Skeletal muscle tissue (tissue), 4 donors: ENCODE measurements around the gene CASP12. TPM values are rescaled to one million over a fixed set of nuclear protein-coding genes. Genes with fewer than 3 reads are reported as not detected.
"Not testable (repeated sequence)": the region's sequence is repeated elsewhere in the genome, so short reads cannot be mapped to it uniquely, and the experiment has no call there.

ENCODE experiments used
- H3K27ac ChIP-seq: one replicate; pipeline ENCODE4 v1.7.0; 2013; ENCODE audit warnings: mild to moderate bottlenecking, low read depth, low read length, inconsistent platforms
- H3K27me3 ChIP-seq, 3 donors: one replicate each; pipeline ENCODE4 v1.7.0; 2013; ENCODE audit warnings: low read length in 3 of 3; ENCODE audit not compliant: control insufficient read depth in 3 of 3, insufficient read depth in 3 of 3
- H3K36me3 ChIP-seq, 3 donors: one replicate each; pipeline ENCODE4 v1.7.0; 2013; ENCODE audit warnings: low read length in 3 of 3; ENCODE audit not compliant: control insufficient read depth in 3 of 3, insufficient read depth in 3 of 3
- H3K4me1 ChIP-seq, 3 donors: one replicate each; pipeline ENCODE4 v1.7.0; 2013; ENCODE audit warnings: low read length in 3 of 3, mild to moderate bottlenecking in 3 of 3; ENCODE audit not compliant: control insufficient read depth in 3 of 3, insufficient read depth in 3 of 3
- H3K4me3 ChIP-seq, 3 donors: one replicate each; pipeline ENCODE4 v1.7.0; 2013; ENCODE audit warnings: low read length in 3 of 3
- H3K9ac ChIP-seq, 3 donors: one replicate each; pipeline ENCODE4 v1.7.0; 2013; ENCODE audit warnings: low read length in 3 of 3, mild to moderate bottlenecking in 3 of 3, moderate library complexity in 2 of 3, low read depth in 1 of 3
- H3K9me3 ChIP-seq, 3 donors: one replicate each; pipeline ENCODE4 v1.7.0; 2013; ENCODE audit warnings: low read length in 3 of 3; ENCODE audit not compliant: control insufficient read depth in 3 of 3
- total RNA-seq: library from RNA; depleted of rRNA; stranded (reverse); fragments of >200 nt; gene quantifications from one replicate; pipeline ENCODE4 v1.2.3, GENCODE V29; 2014
- donor health status: Osteomylitis.

Gene CASP12
- 0.52 TPM for total RNA-seq

DNA sequence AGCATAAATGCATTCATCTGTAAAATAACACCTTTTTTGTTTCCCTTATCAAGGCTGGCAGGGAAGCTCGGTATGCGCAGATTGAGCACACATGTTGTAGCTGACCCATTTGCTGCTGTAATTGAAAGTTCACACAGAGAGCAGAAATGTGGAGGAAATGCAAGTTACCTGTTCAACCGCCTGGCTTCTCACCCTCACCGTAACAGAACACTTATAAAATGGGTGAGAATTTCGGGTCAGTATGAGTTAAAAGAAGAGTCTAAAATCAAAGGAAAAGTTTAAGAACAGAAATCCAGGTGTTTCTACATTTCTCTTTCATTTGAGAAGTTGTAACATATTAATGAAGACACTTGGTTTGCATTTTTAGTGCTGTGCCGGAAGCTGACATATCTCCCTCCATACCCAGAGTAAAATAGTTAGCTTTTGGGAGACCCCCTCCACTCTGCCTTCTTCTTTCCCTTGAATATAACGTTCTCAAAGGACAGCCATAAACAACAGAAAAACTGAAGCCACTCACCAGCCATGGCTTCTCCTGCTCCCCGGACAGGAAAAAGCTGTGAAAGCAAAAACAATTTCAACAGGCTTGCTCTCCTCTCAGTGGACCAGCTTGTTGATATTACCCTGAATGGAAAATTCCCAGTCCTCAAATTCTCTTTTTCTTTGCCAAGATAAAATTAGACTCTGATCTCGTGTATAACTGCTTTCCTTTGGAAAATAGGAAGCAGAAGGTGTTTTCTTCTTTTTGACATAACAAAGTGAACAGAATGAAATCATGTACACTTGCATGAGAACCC is at the start of gene CASP12:
TSS of gene CASP12 (minus strand) at position 570 of the 794 bp plus-strand sequence.
- peaks cover 0 to 11% (median 0%) of the 10 kb centered on the region in 3 donors for H3K4me1 ChIP-seq
- peak within 1 kb of the TSS; percentile 35 to 66 (median 42) for H3K4me3 ChIP-seq
- no peaks in the 10 kb centered on the region for H3K27me3 ChIP-seq
- H3K36me3 ChIP-seq, result no peaks in the 10 kb centered on the region
- H3K27ac ChIP-seq, result peak within 1 kb of the TSS; percentile 52
- no peaks in the 10 kb centered on the region for H3K9me3 ChIP-seq
- H3K9ac ChIP-seq, result peak within 1 kb of the TSS; percentile 13 to 43 (median 17)

DNA sequence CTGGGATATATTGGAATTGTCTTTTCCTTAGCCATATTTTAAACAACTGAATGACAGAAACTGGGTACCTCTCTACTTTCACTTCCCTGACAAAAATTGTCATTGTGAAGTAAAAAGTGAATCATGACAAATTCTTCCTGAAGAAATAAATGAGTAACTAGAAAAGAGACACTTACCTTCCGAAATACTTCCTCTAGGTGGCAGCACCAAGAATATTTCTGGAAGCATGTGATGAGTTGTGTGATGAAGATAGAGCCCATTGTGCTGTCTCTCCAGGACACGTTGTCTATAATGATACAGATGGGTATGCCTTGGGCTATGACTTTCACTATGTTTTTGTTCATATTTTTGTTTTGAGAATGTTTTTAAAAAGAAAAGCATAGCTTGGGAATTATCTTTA is 48.6 kb upstream of the CASP12 start:
- Histone ChIP-seq H3K27ac (no peak overlapping the region), H3K4me3 (no peak overlapping the region), H3K36me3 (peaks cover 3 to 30% (median 21%) of the 10 kb centered on the region in 3 donors), H3K9me3 (no peaks in the 10 kb centered on the region), H3K4me1 (no peaks in the 10 kb centered on the region), H3K27me3 (no peaks in the 10 kb centered on the region), H3K9ac (no peak overlapping the region)

DNA sequence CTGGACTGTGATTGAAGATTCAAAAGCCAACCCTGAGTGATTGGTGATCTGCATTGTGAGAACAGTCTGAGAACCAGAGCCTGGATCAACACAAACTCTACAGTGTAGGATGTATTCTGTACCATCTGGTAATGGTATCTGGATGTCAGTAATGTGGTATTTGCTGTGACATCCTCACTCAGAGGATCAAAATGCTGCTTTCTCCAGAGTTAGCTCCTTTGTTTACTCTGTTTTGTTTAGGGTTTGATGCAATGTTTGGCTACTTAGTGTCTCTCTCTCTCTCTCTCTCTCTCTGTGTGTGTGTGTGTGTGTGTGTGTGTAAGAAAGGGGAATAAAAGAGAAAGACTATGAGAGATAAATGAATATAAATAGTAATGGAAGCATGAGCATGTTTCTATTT is 45.8 kb upstream of the CASP12 start:
- Histone ChIP-seq H3K9me3 (no peaks in the 10 kb centered on the region), H3K36me3 (peaks cover 3 to 13% (median 11%) of the 10 kb centered on the region in 3 donors), H3K9ac (no peak overlapping the region), H3K4me1 (no peaks in the 10 kb centered on the region), H3K27ac (no peak overlapping the region), H3K27me3 (no peaks in the 10 kb centered on the region), H3K4me3 (no peak overlapping the region)

DNA sequence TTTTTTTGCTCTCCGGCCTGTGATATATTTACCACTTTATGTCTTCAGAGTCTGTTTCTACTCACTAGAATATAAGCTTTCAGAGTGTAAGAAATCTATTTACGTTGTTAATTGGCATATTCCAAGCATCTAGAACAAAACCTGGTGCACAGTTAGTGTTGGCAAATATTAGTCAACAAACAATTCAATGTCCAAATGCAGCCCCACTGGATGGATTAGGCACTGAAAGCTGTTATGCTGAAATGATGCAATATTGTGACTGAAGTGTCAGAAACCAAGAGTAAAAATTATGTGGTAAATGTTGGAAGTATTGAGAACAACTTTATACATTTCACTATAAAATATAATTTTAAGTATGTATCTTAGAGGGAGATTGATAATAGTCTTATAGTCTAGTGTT is 45.3 kb upstream of the CASP12 start:
- Histone ChIP-seq H3K9ac (no peak overlapping the region), H3K9me3 (no peaks in the 10 kb centered on the region), H3K4me1 (no peaks in the 10 kb centered on the region), H3K27ac (no peak overlapping the region), H3K36me3 (peaks cover 3 to 13% (median 8%) of the 10 kb centered on the region in 3 donors), H3K4me3 (no peak overlapping the region), H3K27me3 (no peaks in the 10 kb centered on the region)

DNA sequence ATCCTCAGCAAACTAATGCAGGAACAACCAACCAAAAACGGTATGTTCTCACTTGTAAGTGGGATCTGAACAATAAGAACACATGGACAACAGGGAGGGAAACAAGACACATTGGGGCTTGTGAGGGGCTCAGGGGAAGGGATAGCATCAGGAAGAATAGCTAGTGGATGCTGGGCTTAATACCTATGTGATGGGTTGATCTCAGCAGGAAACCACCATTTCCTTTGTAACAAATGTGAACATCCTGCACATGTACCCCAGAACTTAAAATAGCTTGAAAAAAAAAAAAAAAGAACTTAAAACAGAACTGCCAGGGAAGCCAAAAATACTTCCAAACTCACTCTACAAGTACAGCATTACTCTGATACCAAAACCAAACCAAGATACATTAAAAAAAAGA is 36.3 kb upstream of the CASP12 start:
- H3K9me3 ChIP-seq, result no peaks in the 10 kb centered on the region
- no peak overlapping the region for H3K9ac ChIP-seq
- H3K27ac ChIP-seq, result no peak overlapping the region
- H3K27me3 ChIP-seq, result no peaks in the 10 kb centered on the region
- no peaks in the 10 kb centered on the region for H3K4me1 ChIP-seq
- H3K36me3 ChIP-seq, result no peaks in the 10 kb centered on the region
- no peak overlapping the region for H3K4me3 ChIP-seq

DNA sequence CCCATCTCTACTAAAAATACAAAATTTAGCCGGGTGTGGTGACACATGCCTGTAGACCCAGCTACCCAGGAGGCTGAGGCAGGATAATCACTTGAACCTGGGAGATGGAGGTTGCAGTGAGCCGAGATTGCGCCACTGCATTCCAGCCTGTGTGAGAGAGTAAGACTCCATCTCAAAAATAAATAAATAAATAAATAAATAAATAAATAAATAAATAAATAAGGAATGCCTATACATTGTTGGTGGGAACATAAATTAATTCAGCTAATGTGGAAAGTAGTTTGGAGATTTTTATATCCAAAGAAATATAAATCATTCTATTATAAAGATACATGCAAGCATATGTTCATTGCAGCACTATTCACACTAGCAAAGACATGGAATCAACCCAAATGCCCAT is 35.8 kb upstream of the CASP12 start:
- not testable (repeated sequence) for H3K4me3 ChIP-seq, H3K27ac ChIP-seq, H3K4me1 ChIP-seq, H3K9ac ChIP-seq, H3K27me3 ChIP-seq, H3K36me3 ChIP-seq, H3K9me3 ChIP-seq

DNA sequence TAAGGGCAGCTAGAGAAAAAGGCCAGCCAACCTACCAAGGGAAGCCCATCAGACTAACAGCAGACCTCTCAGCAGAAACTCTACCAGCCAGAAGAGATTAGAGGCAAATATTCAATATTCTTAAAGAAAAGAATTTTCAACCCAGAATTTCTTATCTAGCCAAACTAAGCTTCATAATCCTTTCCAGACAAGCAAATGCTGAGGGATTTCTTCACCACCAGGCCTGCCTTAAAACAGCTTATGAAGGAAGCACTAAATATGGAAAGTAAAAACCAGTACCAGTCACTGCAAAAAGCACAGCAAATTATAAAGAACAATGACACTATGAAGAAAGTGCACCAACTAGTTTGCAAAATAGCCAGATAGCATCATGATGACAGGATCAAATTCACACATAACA is 30.6 kb upstream of the CASP12 start:
- Histone ChIP-seq H3K4me3 (no peak overlapping the region), H3K27ac (no peak overlapping the region), H3K9me3 (no peaks in the 10 kb centered on the region), H3K27me3 (peaks cover 0 to 2% (median 0%) of the 10 kb centered on the region in 3 donors), H3K4me1 (no peaks in the 10 kb centered on the region), H3K36me3 (no peaks in the 10 kb centered on the region), H3K9ac (no peak overlapping the region)

DNA sequence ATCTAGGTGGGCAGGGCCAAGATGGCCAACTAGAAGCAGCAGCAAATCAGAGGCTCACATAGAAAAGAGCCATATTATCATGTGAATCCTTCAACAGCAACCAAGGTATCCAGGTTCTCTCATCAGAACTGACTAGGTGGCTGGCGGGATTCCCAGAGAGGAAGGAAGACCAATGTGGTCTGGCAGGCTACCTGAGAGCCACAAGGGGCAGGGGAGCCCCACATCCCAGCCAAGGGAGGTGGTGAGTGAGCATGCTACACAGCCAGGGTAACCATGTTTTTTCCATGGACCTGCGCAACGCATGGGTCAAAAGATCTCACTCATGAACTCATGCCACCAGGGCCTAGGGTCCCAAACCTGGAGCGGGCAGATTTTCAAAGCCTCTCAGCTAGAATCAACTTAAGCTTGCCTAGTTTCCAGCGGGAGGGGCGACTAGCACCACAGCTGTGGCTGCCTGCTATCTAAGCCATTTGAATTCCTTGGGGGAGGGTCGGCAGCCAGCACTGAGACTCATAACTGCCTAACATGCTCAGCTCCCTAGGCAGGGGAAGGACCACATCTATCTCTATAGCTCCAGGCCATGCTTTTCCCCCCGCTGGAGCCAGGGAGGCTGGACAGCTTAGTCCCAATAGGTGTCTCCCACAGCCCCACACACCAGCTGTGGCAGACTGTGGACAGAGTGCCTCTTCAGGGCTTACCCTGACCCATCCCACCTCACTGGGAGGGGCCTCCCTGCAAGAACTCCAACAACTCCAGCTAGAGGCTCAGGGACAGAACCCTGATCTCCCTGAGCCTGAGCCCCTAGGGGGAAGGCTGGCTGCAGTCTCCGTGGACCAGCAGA is 28.7 kb upstream of the CASP12 start:
- peaks cover 0 to 2% (median 0%) of the 10 kb centered on the region in 3 donors for H3K27me3 ChIP-seq
- no peak overlapping the region for H3K9ac ChIP-seq
- H3K4me3 ChIP-seq, result no peak overlapping the region
- no peaks in the 10 kb centered on the region for H3K4me1 ChIP-seq
- H3K36me3 ChIP-seq, result no peaks in the 10 kb centered on the region
- H3K9me3 ChIP-seq, result no peaks in the 10 kb centered on the region
- no peak overlapping the region for H3K27ac ChIP-seq

DNA sequence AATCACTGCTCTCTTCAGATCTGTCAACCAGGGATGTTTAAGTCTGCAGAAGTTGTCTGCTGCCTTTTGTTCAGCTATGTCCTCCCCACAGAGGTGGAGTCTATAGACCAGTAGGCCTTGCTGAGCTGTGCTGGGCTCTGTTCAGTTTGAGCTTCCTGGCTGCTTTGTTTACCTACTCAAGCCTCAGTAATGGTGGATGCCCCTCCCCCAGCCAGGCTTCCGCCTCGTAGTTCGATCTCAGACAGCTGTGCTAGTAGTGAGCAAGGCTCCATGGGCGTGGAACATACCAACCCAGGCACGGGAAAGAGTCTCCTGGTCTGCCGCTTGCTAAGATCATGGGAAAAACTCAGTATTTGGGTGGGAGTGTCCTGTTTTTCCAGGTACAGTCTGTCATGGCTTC is 27.6 kb upstream of the CASP12 start:
- Histone ChIP-seq H3K36me3 (no peaks in the 10 kb centered on the region), H3K27ac (no peak overlapping the region), H3K9ac (no peak overlapping the region), H3K27me3 (peaks cover 0 to 2% (median 0%) of the 10 kb centered on the region in 3 donors), H3K4me3 (no peak overlapping the region), H3K4me1 (no peaks in the 10 kb centered on the region), H3K9me3 (no peaks in the 10 kb centered on the region)
